SJCRH30 (cell line): Measurements from ENCODE around the gene CDX2. TPM values are rescaled to one million over a fixed set of nuclear protein-coding genes. Genes with fewer than 3 reads are reported as not detected.

Source experiments
- total RNA-seq: library from RNA; depleted of rRNA; stranded (reverse); fragments of >200 nt; shearing (Covaris generic); gene quantifications from 2 replicates; pipeline ENCODE4 v1.2.3, GENCODE V29; 2014; rRNA removed

The CDX2 gene
- total RNA-seq, 1 experiment from 2014 or later, result not detected

Other genes starting within 250 kb of the CDX2 start
- not detected in 2 replicates for gene GSX1, start 176.8 kb downstream of the CDX2 start, total RNA-seq
- not detected in 2 replicates for gene PDX1, start 49.3 kb downstream of the CDX2 start, total RNA-seq
- gene URAD, start 19.4 kb upstream of the CDX2 start, total RNA-seq, result not detected in 2 replicates
- not detected in 2 replicates for gene FLT3, start 131.3 kb upstream of the CDX2 start, total RNA-seq
- gene PAN3, start 169.2 kb upstream of the CDX2 start, total RNA-seq, result 28.7 and 33.4 TPM in 2 replicates